Lower leg skin (tissue), 3 donors: ENCODE results near the gene TRIM16.

Experiments
- CTCF ChIP-seq, 3 donors: fragments of 450-650 bp; IDR thresholded peaks; one replicate each; pipeline ENCODE4 v1.5.1; 2016; ENCODE audit warnings: antibody characterized with exemption in 3 of 3, mild to moderate bottlenecking in 3 of 3, moderate library complexity in 2 of 3
- POLR2A ChIP-seq, 2 donors: fragments of 450-650 bp; IDR thresholded peaks; one replicate each; pipeline ENCODE4 v1.6.1; 2016 to 2017; ENCODE audit warnings: antibody characterized with exemption in 2 of 2, mild to moderate bottlenecking in 1 of 2, moderate library complexity in 1 of 2

GRCh38 chr17:15654886-15655561 is 29.1 kb downstream of the TRIM16 start:
- TF ChIP-seq CTCF (IDR thresholded peaks at IDR 0.05) (no peak), POLR2A (IDR thresholded peaks at IDR 0.05) (no peak)
